ENCODE results near the gene MEIS3.
"Not testable (repeated sequence)": the region's sequence is repeated elsewhere in the genome, so short reads cannot be mapped to it uniquely, and the experiment has no call there.

Gene MEIS3

GRCh38 chr19:47381653-47382279 lies 37.6 kb downstream of the MEIS3 start:
- no peak for DNase-seq

GRCh38 chr19:47381121-47381520 lies 38.2 kb downstream of the MEIS3 start:
- DNase-seq = no peak

- no peak for DNase-seq
Observed at GRCh38 chr19:47380559-47380958, 38.8 kb downstream of the MEIS3 start.

GRCh38 chr19:47379381-47379938 lies 39.9 kb downstream of the MEIS3 start:
- DNase-seq = no peak

GRCh38 chr19:47378246-47378645 lies 41.1 kb downstream of the MEIS3 start:
- DNase-seq = no peak

- DNase-seq = no peak
Observed at GRCh38 chr19:47377801-47378200, 41.5 kb downstream of the MEIS3 start.

- DNase-seq = no peak
Observed at GRCh38 chr19:47377208-47377701, 42.1 kb downstream of the MEIS3 start.

- no peak for DNase-seq
Observed at GRCh38 chr19:47376589-47377144, 42.7 kb downstream of the MEIS3 start.

- no peak for DNase-seq
Observed at GRCh38 chr19:47375694-47376588, 43.4 kb downstream of the MEIS3 start.

- DNase-seq = no peak
Observed at GRCh38 chr19:47374876-47375693, 44.2 kb downstream of the MEIS3 start.

GRCh38 chr19:47373246-47374240 lies 45.8 kb downstream of the MEIS3 start:
- DNase-seq = no peak

GRCh38 chr19:47372603-47373002 lies 46.7 kb downstream of the MEIS3 start:
- DNase-seq = no peak

GRCh38 chr19:47371261-47371660 lies 48.1 kb downstream of the MEIS3 start:
- no peak for DNase-seq

GRCh38 chr19:47370045-47370611 lies 49.2 kb downstream of the MEIS3 start:
- no peak for DNase-seq

- not testable (repeated sequence) for DNase-seq
Observed at GRCh38 chr19:47365455-47365854, 53.9 kb downstream of the MEIS3 start.

- no peak for DNase-seq
Observed at GRCh38 chr19:47363758-47364531, 55.4 kb downstream of the MEIS3 start.

- no peak for DNase-seq
Observed at GRCh38 chr19:47362321-47362720, 57.0 kb downstream of the MEIS3 start.

GRCh38 chr19:47358936-47359335 lies 60.4 kb downstream of the MEIS3 start:
- DNase-seq = no peak

- DNase-seq = no peak
Observed at GRCh38 chr19:47357788-47358680, 61.3 kb downstream of the MEIS3 start.

All from left hindlimb (tissue), 1 donor.